ENCODE results near the gene DST.

DST gene

GRCh38 chr6:56642366-56643261 lies at the start of gene DST:
TSS of gene DST (minus strand) at chr6:56642889.
- DNase-seq (ENCODE audit: low read depth): peak; percentile 95

- no peak for DNase-seq (ENCODE audit: low read depth)
Measured at GRCh38 chr6:56691814-56692213, 49.1 kb upstream of the DST start.

GRCh38 chr6:56691286-56691595 lies 48.6 kb upstream of the DST start:
- DNase-seq (ENCODE audit: low read depth): peak; percentile 50

GRCh38 chr6:56690519-56691285 lies 48.0 kb upstream of the DST start:
- peak; percentile 88 for DNase-seq (ENCODE audit: low read depth)

GRCh38 chr6:56689663-56690062 lies 47.0 kb upstream of the DST start:
- DNase-seq (ENCODE audit: low read depth): no peak

GRCh38 chr6:56689114-56689513 lies 46.4 kb upstream of the DST start:
- DNase-seq (ENCODE audit: low read depth): no peak

GRCh38 chr6:56688521-56688920 lies 45.8 kb upstream of the DST start:
- DNase-seq (ENCODE audit: low read depth): peak; percentile 68

GRCh38 chr6:56687551-56687950 lies 44.9 kb upstream of the DST start:
- no peak for DNase-seq (ENCODE audit: low read depth)

GRCh38 chr6:56686429-56686828 lies 43.7 kb upstream of the DST start:
- DNase-seq (ENCODE audit: low read depth): peak; percentile 34

GRCh38 chr6:56685994-56686393 lies 43.3 kb upstream of the DST start:
- DNase-seq (ENCODE audit: low read depth): no peak

- no peak for DNase-seq (ENCODE audit: low read depth)
Measured at GRCh38 chr6:56685102-56685733, 42.5 kb upstream of the DST start.

GRCh38 chr6:56684342-56685101 lies 41.8 kb upstream of the DST start:
- peak; percentile 31 for DNase-seq (ENCODE audit: low read depth)

GRCh38 chr6:56683882-56684281 lies 41.2 kb upstream of the DST start:
- peak; percentile 93 for DNase-seq (ENCODE audit: low read depth)

GRCh38 chr6:56682635-56683034 lies 39.9 kb upstream of the DST start:
- DNase-seq (ENCODE audit: low read depth): no peak

GRCh38 chr6:56677559-56677958 lies 34.9 kb upstream of the DST start:
- DNase-seq (ENCODE audit: low read depth): peak; percentile 62

GRCh38 chr6:56671651-56672461 lies 29.2 kb upstream of the DST start:
- no peak for DNase-seq (ENCODE audit: low read depth)

- no peak for DNase-seq (ENCODE audit: low read depth)
Measured at GRCh38 chr6:56671160-56671559, 28.5 kb upstream of the DST start.

- no peak for DNase-seq (ENCODE audit: low read depth)
Measured at GRCh38 chr6:56669041-56669440, 26.4 kb upstream of the DST start.

GRCh38 chr6:56668158-56668557 lies 25.5 kb upstream of the DST start:
- DNase-seq (ENCODE audit: low read depth): no peak

- no peak for DNase-seq (ENCODE audit: low read depth)
Measured at GRCh38 chr6:56667336-56667735, 24.6 kb upstream of the DST start.

GRCh38 chr6:56664029-56664428 lies 21.3 kb upstream of the DST start:
- no peak for DNase-seq (ENCODE audit: low read depth)

Measured in ELR (cell line).